BJ (cell line): ENCODE data around the gene ATP2A1. TPM values are rescaled to one million over a fixed set of nuclear protein-coding genes. Genes with fewer than 3 reads are reported as not detected.

ENCODE experiments used
- CTCF ChIA-PET: fragments of 350-600 bp; formaldehyde crosslinking; extraction: SDS; loops from one replicate; lab custom pipeline; 2021; ENCODE audit warnings: antibody characterized with exemption, inconsistent platforms; lab: Yijun Ruan, JAX
- POLR2A ChIA-PET: fragments of 300-600 bp; sonication (Branson Sonifier 250); formaldehyde crosslinking; extraction: SDS; loops from one replicate; lab custom pipeline; 2021; ENCODE audit warnings: antibody characterized with exemption; lab: Charles Lee
- DNase-seq: peaks from one replicate; pipeline ENCODE4 v3.0.0-alpha.2; 2011; ENCODE audit warnings: low read depth
- H3K27me3 ChIP-seq: 2 replicates; pipeline ENCODE4 v1.6.0; 2011; ENCODE audit warnings: low read length; ENCODE audit not compliant: control insufficient read depth, insufficient read depth
- H3K36me3 ChIP-seq: 2 replicates; pipeline ENCODE4 v1.5.1; 2011; ENCODE audit warnings: low read length; ENCODE audit not compliant: control insufficient read depth, insufficient read depth
- H3K4me3 ChIP-seq: 2 replicates; pipeline ENCODE4 v1.5.1; 2011; ENCODE audit warnings: low read depth, mild to moderate bottlenecking, control low read depth, low read length
- polyA plus RNA-seq: library from polyadenylated mRNA; depleted of rRNA; stranded (reverse); fragments of >200 nt; gene quantifications from 2 replicates; pipeline ENCODE4 v1.2.3, GENCODE V29; 2011; rRNA removed
- small RNA-seq: library from RNA; depleted of rRNA; stranded (forward); fragments of <200 nt; gene quantifications from one replicate; pipeline ENCODE3, GENCODE V24; 2012; ENCODE audit warnings: low replicate concordance, low read depth; ENCODE audit not compliant: insufficient read length
- TF ChIP-seq, protein P1 (sequence below): IDR thresholded peaks from 2 replicates; pipeline ENCODE4 v1.5.1; 2011; ENCODE audit warnings: low read depth, mild to moderate bottlenecking, control low read depth, inconsistent platforms, low read length, moderate library complexity; ENCODE audit not compliant: insufficient read depth

The ATP2A1 gene
- polyA plus RNA-seq, 1 experiment = 0.44 TPM

- Histone ChIP-seq H3K4me3 (no peak overlapping the region), H3K27me3 (no peaks in the 10 kb centered on the region; the same call in 1 of the 2 replicates), H3K36me3 (no peaks in the 10 kb centered on the region)
- DNase-seq = no peak
- CTCF ChIA-PET = interaction anchor here (1.1 to 3.1 kb wide), 4 partner anchors 11 to 80 kb away, joined by 3 to 20 read pairs (median 4); partner anchors contain the start of gene CD19
- POLR2A ChIA-PET = no interaction called here
- TF ChIP-seq, protein P1, sequence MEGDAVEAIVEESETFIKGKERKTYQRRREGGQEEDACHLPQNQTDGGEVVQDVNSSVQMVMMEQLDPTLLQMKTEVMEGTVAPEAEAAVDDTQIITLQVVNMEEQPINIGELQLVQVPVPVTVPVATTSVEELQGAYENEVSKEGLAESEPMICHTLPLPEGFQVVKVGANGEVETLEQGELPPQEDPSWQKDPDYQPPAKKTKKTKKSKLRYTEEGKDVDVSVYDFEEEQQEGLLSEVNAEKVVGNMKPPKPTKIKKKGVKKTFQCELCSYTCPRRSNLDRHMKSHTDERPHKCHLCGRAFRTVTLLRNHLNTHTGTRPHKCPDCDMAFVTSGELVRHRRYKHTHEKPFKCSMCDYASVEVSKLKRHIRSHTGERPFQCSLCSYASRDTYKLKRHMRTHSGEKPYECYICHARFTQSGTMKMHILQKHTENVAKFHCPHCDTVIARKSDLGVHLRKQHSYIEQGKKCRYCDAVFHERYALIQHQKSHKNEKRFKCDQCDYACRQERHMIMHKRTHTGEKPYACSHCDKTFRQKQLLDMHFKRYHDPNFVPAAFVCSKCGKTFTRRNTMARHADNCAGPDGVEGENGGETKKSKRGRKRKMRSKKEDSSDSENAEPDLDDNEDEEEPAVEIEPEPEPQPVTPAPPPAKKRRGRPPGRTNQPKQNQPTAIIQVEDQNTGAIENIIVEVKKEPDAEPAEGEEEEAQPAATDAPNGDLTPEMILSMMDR = no peak
Observed at GRCh38 chr16:28943281-28943680, 65.0 kb downstream of the ATP2A1 start.

GRCh38 chr16:28946681-28947080 is 68.4 kb downstream of the ATP2A1 start:
- no peak for DNase-seq
- Histone ChIP-seq H3K27me3 (no peaks in the 10 kb centered on the region; the same call in 1 of the 2 replicates), H3K36me3 (no peaks in the 10 kb centered on the region), H3K4me3 (no peak overlapping the region)
- CTCF ChIA-PET = interaction anchor here (1.1 to 2.0 kb wide), 2 partner anchors 30 to 68 kb away, joined by 3 to 5 read pairs; partner anchors contain the start of gene ATP2A1
- POLR2A ChIA-PET = no interaction called here
- TF ChIP-seq, protein P1 = no peak

DNA sequence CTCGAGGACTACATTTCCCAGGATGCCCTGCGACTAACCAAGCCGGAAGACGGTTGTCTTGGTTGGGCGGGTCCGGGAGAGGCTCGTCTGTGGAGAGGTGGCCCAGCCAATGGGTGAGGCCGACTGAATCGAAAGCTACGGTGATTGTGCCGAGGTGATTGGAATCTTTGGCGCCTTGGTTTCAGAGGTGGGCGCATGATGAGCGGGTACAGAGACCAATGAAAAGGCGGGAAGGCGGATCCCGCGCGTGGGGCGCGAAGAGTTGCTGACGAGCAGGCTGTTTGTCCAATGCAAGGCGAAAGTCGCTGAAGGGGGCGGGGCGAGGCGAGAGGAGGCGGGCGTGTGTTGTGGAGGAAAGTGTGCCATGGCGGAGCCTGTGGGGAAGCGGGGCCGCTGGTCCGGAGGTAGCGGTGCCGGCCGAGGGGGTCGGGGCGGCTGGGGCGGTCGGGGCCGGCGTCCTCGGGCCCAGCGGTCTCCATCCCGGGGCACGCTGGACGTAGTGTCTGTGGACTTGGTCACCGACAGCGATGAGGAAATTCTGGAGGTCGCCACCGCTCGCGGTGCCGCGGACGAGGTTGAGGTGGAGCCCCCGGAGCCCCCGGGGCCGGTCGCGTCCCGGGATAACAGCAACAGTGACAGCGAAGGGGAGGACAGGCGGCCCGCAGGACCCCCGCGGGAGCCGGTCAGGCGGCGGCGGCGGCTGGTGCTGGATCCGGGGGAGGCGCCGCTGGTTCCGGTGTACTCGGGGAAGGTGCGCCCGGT is 72.5 kb downstream of the ATP2A1 start, which contains the start of gene NFATC2IP:
TSS of gene NFATC2IP (plus strand) at position 290 of the 762 bp plus-strand sequence. CDS start at position 365, 75 bp downstream.
- ChIA-PET POLR2A (interaction anchor here (0.6 to 0.7 kb wide), 2 partner anchors 94 to 460 kb away, joined by 3 to 6 read pairs; no protein-coding TSS in a partner anchor), CTCF (interaction anchor here (1.0 to 1.6 kb wide), 2 partner anchors 23 to 87 kb away, joined by 4 to 5 read pairs; partner anchors contain the start of gene SH2B1)
- peak; percentile 99 for DNase-seq
- Histone ChIP-seq H3K4me3 (peak within 1 kb of the TSS; percentile 88), H3K27me3 (no peaks in the 10 kb centered on the region), H3K36me3 (peaks cover 3% of the 10 kb centered on the region; the same call in 1 of the 2 replicates)
- TF ChIP-seq, protein P1 = no peak

DNA sequence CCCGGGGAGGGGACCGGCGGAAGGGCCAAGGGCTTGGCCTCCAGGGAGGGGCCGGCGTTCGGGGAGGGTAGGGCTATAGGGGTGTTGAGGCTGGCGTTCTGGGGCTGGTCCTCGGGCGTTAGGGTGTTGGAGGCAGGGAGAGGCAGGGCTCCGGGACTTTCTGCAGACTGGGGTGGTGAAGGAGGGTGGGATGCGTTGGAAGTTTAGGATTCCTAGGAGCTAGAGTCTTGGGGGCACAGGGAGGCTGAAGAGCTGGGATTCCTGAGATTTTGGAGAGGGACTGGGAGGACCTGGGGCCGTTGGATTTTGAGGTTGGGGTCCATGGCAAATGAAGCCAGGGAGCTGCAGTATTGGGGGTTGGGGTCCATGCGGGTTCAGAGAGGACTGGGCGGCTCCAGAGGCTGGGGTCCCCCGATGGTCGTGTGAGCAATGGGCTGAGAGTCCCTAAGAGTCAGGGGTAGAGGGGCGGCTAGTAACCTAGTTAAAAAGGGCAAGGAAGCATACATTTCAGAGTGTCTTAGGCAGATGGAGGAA is 73.2 kb downstream of the ATP2A1 start:
- TF ChIP-seq, protein P1 = no peak
- H3K4me3 ChIP-seq = peak overlapping the region; percentile 88
- DNase-seq = no peak
- ChIA-PET CTCF (interaction anchor here (0.8 to 1.6 kb wide), 3 partner anchors 22 to 760 kb away, joined by 3 to 5 read pairs (median 3); partner anchors contain the start of genes SH2B1 and SPNS1), POLR2A (no interaction called here)
- H3K27me3 ChIP-seq = no peaks in the 10 kb centered on the region
- H3K36me3 ChIP-seq = peaks cover 7% of the 10 kb centered on the region

Small RNA genes lying within 50 kb of the gene (small RNA-seq; reads per million reads assigned to genes)
- not detected for gene RF00416

Other genes with a start within 250 kb of the ATP2A1 start
- gene NPIPB8, start 240.4 kb upstream of the ATP2A1 start, polyA plus RNA-seq = 0.23 TPM in 1 of 2 replicates, not detected in the other
- 349 and 418 TPM in 2 replicates for gene EIF3C, start 167.0 kb upstream of the ATP2A1 start, polyA plus RNA-seq
- gene NPIPB9, start 126.7 kb upstream of the ATP2A1 start, polyA plus RNA-seq = 0.16 and 0.20 TPM in 2 replicates
- gene ATXN2L, start 55.5 kb upstream of the ATP2A1 start, polyA plus RNA-seq = 17.8 and 19.9 TPM in 2 replicates
- gene TUFM, start 32.1 kb upstream of the ATP2A1 start, polyA plus RNA-seq = 77.2 and 118 TPM in 2 replicates
- 14.6 and 24.7 TPM in 2 replicates for gene SH2B1, start 14.6 kb upstream of the ATP2A1 start, polyA plus RNA-seq
- 14.5 and 20.4 TPM in 2 replicates for gene RABEP2, start 46.8 kb downstream of the ATP2A1 start, polyA plus RNA-seq
- gene CD19, start 53.5 kb downstream of the ATP2A1 start, polyA plus RNA-seq = not detected in 2 replicates
- gene NFATC2IP, start 72.4 kb downstream of the ATP2A1 start, polyA plus RNA-seq = 23.6 and 30.7 TPM in 2 replicates
- 20.4 and 52.7 TPM in 2 replicates for gene SPNS1, start 96.3 kb downstream of the ATP2A1 start, polyA plus RNA-seq
- gene LAT, start 106.6 kb downstream of the ATP2A1 start, polyA plus RNA-seq = 3.1 and 6.3 TPM in 2 replicates